Neural cell (in vitro differentiated cells): ENCODE data around the gene KCTD13. TPM values are rescaled to one million over a fixed set of nuclear protein-coding genes. Genes with fewer than 3 reads are reported as not detected.
A peak's percentile ranks its signal among the peaks of the same experiment; 100 is the strongest.

ENCODE experiments used
- H2AFZ ChIP-seq: fragments of 200-600, 300-800 bp; sonication (generic), shearing (Covaris generic); 2 replicates; pipeline ENCODE4 v1.6.0; 2014; ENCODE audit warnings: low read depth, mild to moderate bottlenecking, antibody characterized with exemption, low read length, moderate library complexity
- H3F3A ChIP-seq: fragments of 200-600 bp; shearing (Covaris generic); 2 replicates; pipeline ENCODE4 v1.6.1; 2016; ENCODE audit warnings: mild to moderate bottlenecking, moderate library complexity, mixed read lengths, antibody characterized with exemption, low read length; ENCODE audit not compliant: insufficient read depth, poor library complexity, severe bottlenecking
- H3K27ac ChIP-seq: fragments of 200-600, 300-800 bp; sonication (generic), shearing (Covaris generic); 2 replicates; pipeline ENCODE4 v1.5.1; 2014; ENCODE audit warnings: mild to moderate bottlenecking, low read length, moderate library complexity
- H3K27me3 ChIP-seq: fragments of 300-800, 200-600 bp; sonication (generic), shearing (Covaris generic); 2 replicates; pipeline ENCODE4 v1.6.0; 2014; ENCODE audit warnings: mild to moderate bottlenecking, low read depth, low read length, moderate library complexity; ENCODE audit not compliant: insufficient read depth
- H3K36me3 ChIP-seq: fragments of 300-800, 200-600 bp; sonication (generic), shearing (Covaris generic); 2 replicates; pipeline ENCODE4 v1.5.1; 2014; ENCODE audit warnings: mild to moderate bottlenecking, antibody characterized with exemption, low read length, moderate library complexity; ENCODE audit not compliant: insufficient read depth
- H3K4me2 ChIP-seq: fragments of 300-800, 200-600 bp; sonication (generic), shearing (Covaris generic); 2 replicates; pipeline ENCODE4 v1.6.0; 2014; ENCODE audit warnings: mild to moderate bottlenecking, low read length
- H3K4me3 ChIP-seq: fragments of 300-800, 200-600 bp; sonication (generic), shearing (Covaris generic); 2 replicates; pipeline ENCODE4 v1.5.1; 2014; ENCODE audit warnings: mild to moderate bottlenecking, low read length, moderate library complexity
- H3K79me2 ChIP-seq: fragments of 200-600 bp; shearing (Covaris generic); replicated peaks from 2 replicates; pipeline ENCODE4 v1.6.0; 2014; ENCODE audit warnings: mild to moderate bottlenecking, low read length, moderate library complexity; ENCODE audit not compliant: insufficient read depth
- H3K9ac ChIP-seq: fragments of 300-800, 200-600 bp; sonication (generic), shearing (Covaris generic); 2 replicates; pipeline ENCODE4 v1.6.1; 2016; ENCODE audit warnings: mild to moderate bottlenecking, low read length, mixed read lengths
- H3K9me2 ChIP-seq: fragments of 200-600 bp; shearing (Covaris generic); 2 replicates; pipeline ENCODE4 v1.6.1; 2016; ENCODE audit warnings: mild to moderate bottlenecking, low read length, mixed read lengths; ENCODE audit not compliant: insufficient read depth
- H3K9me3 ChIP-seq: fragments of 200-600, 300-800 bp; sonication (generic), shearing (Covaris generic); 2 replicates; pipeline ENCODE4 v1.6.1; 2016; ENCODE audit warnings: mild to moderate bottlenecking, mixed run types, low read length, moderate library complexity, mixed read lengths
- H4K20me1 ChIP-seq: fragments of 200-600 bp; shearing (Covaris generic); 2 replicates; pipeline ENCODE4 v1.6.1; 2016; ENCODE audit warnings: mild to moderate bottlenecking, mixed run types; ENCODE audit not compliant: insufficient read depth
- CTCF ChIP-seq: fragments of 450-650 bp; IDR thresholded peaks from 2 replicates; pipeline ENCODE4 v1.5.1; 2014; ENCODE audit warnings: antibody characterized with exemption, mild to moderate bottlenecking, moderate library complexity; ENCODE audit not compliant: poor library complexity, severe bottlenecking
- EP300 ChIP-seq: fragments of 450-650 bp; conservative IDR thresholded peaks from 2 replicates; pipeline ENCODE4 v1.6.1; 2014; ENCODE audit warnings: antibody characterized with exemption, mild to moderate bottlenecking, moderate library complexity; ENCODE audit not compliant: poor library complexity, severe bottlenecking
- EZH2 ChIP-seq: fragments of 200-600, 300-800 bp; shearing (Covaris generic), sonication (generic); IDR thresholded peaks from 2 replicates; pipeline ENCODE4 v1.6.1; 2014; ENCODE audit warnings: antibody characterized with exemption, low read length, borderline replicate concordance, mild to moderate bottlenecking; ENCODE audit not compliant: insufficient read depth, poor library complexity, severe bottlenecking
- MXI1 ChIP-seq: fragments of 450-650 bp; conservative IDR thresholded peaks from 2 replicates; pipeline ENCODE4 v1.6.1; 2014; ENCODE audit warnings: antibody characterized with exemption, mild to moderate bottlenecking; ENCODE audit not compliant: poor library complexity, severe bottlenecking
- POLR2AphosphoS5 ChIP-seq: IDR thresholded peaks from 2 replicates; pipeline ENCODE4 v1.6.1; 2012
- RAD21 ChIP-seq: fragments of 450-650 bp; conservative IDR thresholded peaks from 2 replicates; pipeline ENCODE4 v1.6.1; 2014; ENCODE audit warnings: antibody characterized with exemption, mild to moderate bottlenecking, moderate library complexity
- REST ChIP-seq: IDR thresholded peaks from 2 replicates; pipeline ENCODE4 v1.6.1; 2012; ENCODE audit warnings: borderline replicate concordance
- SMC3 ChIP-seq: fragments of 450-650 bp; conservative IDR thresholded peaks from 2 replicates; pipeline ENCODE4 v1.6.1; 2014; ENCODE audit warnings: antibody characterized with exemption, mild to moderate bottlenecking, moderate library complexity; ENCODE audit not compliant: poor library complexity
- TAF1 ChIP-seq: IDR thresholded peaks from 2 replicates; pipeline ENCODE4 v1.6.1; 2012; ENCODE audit warnings: low read depth
- polyA plus RNA-seq: library from polyadenylated mRNA; depleted of rRNA; stranded (reverse); fragments of >200 nt; gene quantifications from 2 replicates; pipeline ENCODE4 v1.2.3, GENCODE V29; 2014

Gene KCTD13
- polyA plus RNA-seq, 1 donor from 2014 or later: 55.0 TPM

GRCh38 chr16:29868396-29869009 lies 57.5 kb downstream of the KCTD13 start:
- Histone ChIP-seq H3K9ac (no peak overlapping the region), H4K20me1 (no peaks in the 10 kb centered on the region), H2AFZ (no peak overlapping the region), H3K9me2 (no peaks in the 10 kb centered on the region), H3K4me2 (no peak overlapping the region), H3K27ac (no peak overlapping the region), H3K9me3 (no peaks in the 10 kb centered on the region), H3K4me3 (no peak overlapping the region), H3F3A (no peaks in the 10 kb centered on the region), H3K79me2 (no peaks in the 10 kb centered on the region), H3K36me3 (no peaks in the 10 kb centered on the region), H3K27me3 (no peaks in the 10 kb centered on the region)
- TF ChIP-seq EP300 (no peak), POLR2AphosphoS5 (no peak)

GRCh38 chr16:29864205-29864604 lies 61.8 kb downstream of the KCTD13 start:
- Histone ChIP-seq H3K4me2 (no peak overlapping the region), H3K79me2 (peaks cover 6% of the 10 kb centered on the region), H4K20me1 (no peaks in the 10 kb centered on the region), H3K9me2 (no peaks in the 10 kb centered on the region), H2AFZ (no peak overlapping the region), H3K27me3 (no peaks in the 10 kb centered on the region), H3K9ac (no peak overlapping the region), H3K9me3 (no peaks in the 10 kb centered on the region), H3K4me3 (no peak overlapping the region), H3F3A (no peaks in the 10 kb centered on the region), H3K27ac (no peak overlapping the region), H3K36me3 (no peaks in the 10 kb centered on the region)
- no peak for TF ChIP-seq MXI1
- no peak for TF ChIP-seq EZH2
- no peak for TF ChIP-seq CTCF
- no peak for TF ChIP-seq SMC3
- no peak for TF ChIP-seq REST
- no peak for TF ChIP-seq EP300
- TF ChIP-seq POLR2AphosphoS5: no peak
- TF ChIP-seq RAD21: no peak
- no peak for TF ChIP-seq TAF1

GRCh38 chr16:29863669-29863984 lies 62.4 kb downstream of the KCTD13 start:
- Histone ChIP-seq H3K27me3 (no peaks in the 10 kb centered on the region), H3F3A (no peaks in the 10 kb centered on the region), H3K79me2 (peaks cover 6% of the 10 kb centered on the region), H3K9ac (no peak overlapping the region), H4K20me1 (no peaks in the 10 kb centered on the region), H3K36me3 (no peaks in the 10 kb centered on the region), H3K4me3 (peak overlapping the region; percentile 90), H3K27ac (peak overlapping the region; percentile 82), H3K9me3 (no peaks in the 10 kb centered on the region), H3K9me2 (no peaks in the 10 kb centered on the region), H2AFZ (no peak overlapping the region), H3K4me2 (no peak overlapping the region)
- TF ChIP-seq TAF1 (no peak), SMC3 (peak; percentile 14)
